H1 (cell line): Measurements from ENCODE around the gene VIM. TPM values are rescaled to one million over a fixed set of nuclear protein-coding genes. Genes with fewer than 3 reads are reported as not detected.

Source experiments
- CTCF ChIA-PET: fragments of 300-600 bp; sonication (Branson Sonifier 250); formaldehyde crosslinking; loops from one replicate; lab custom pipeline; 2021; ENCODE audit not compliant: partially characterized antibody; lab: Charles Lee
- POLR2A ChIA-PET: fragments of 300-600 bp; sonication (Branson Sonifier 250); formaldehyde crosslinking; loops from one replicate; lab custom pipeline; 2021; ENCODE audit warnings: inconsistent platforms; ENCODE audit not compliant: partially characterized antibody; lab: Charles Lee
- DNase-seq, 2 experiments: peaks; one replicate each; pipeline versions ENCODE4 v3.0.0 to v3.0.0-alpha.2; 2010 to 2022; ENCODE audit warnings: low spot score in 2 of 2, low read depth in 1 of 2, mixed read lengths in 1 of 2
- FAIRE-seq: peaks from 2 replicates; lab custom pipeline; 2011; peaks lifted over from hg19 to GRCh38; lab: Jason Lieb, UNC
- H2AFZ ChIP-seq: 2 replicates; pipeline ENCODE4 v1.8.1; 2012; ENCODE audit warnings: low read length, inconsistent platforms
- H2AK5ac ChIP-seq: 2 replicates; pipeline ENCODE4 v1.6.1; 2013; ENCODE audit warnings: low read depth, low read length
- H2BK120ac ChIP-seq: replicated peaks from 2 replicates; pipeline ENCODE3; 2013; ENCODE audit warnings: low read depth, low read length, inconsistent platforms
- H2BK12ac ChIP-seq: 2 replicates; pipeline ENCODE4 v1.6.1; 2013; ENCODE audit warnings: low read depth, low read length
- H2BK15ac ChIP-seq: 2 replicates; pipeline ENCODE4 v1.6.1; 2013; ENCODE audit warnings: low read length
- H2BK20ac ChIP-seq: 2 replicates; pipeline ENCODE4 v1.6.1; 2013; ENCODE audit warnings: low read length
- H2BK5ac ChIP-seq: 2 replicates; pipeline ENCODE4 v1.6.1; 2013; ENCODE audit warnings: low read depth, low read length
- H3K14ac ChIP-seq: 2 replicates; pipeline ENCODE4 v1.6.1; 2013; ENCODE audit warnings: inconsistent platforms; ENCODE audit not compliant: insufficient read length
- H3K18ac ChIP-seq: 2 replicates; pipeline ENCODE4 v1.6.1; 2013; ENCODE audit warnings: low read length; ENCODE audit errors: extremely low read depth
- H3K23ac ChIP-seq: 2 replicates; pipeline ENCODE4 v1.6.1; 2013; ENCODE audit warnings: inconsistent platforms; ENCODE audit not compliant: insufficient read length
- H3K23me2 ChIP-seq: 2 replicates; pipeline ENCODE4 v1.6.1; 2013; ENCODE audit warnings: low read depth, low read length
- H3K27ac ChIP-seq: 2 replicates; pipeline ENCODE4 v1.6.1; 2011; ENCODE audit warnings: low read depth, low read length, inconsistent platforms
- H3K27me3 ChIP-seq, 4 experiments: replicated peaks in 1 of 4; 1 replicate in 1 of 4; 2 replicates in 3 of 4; pipeline versions ENCODE4 v1.6.1 to v1.8.1; 2011 to 2013; ENCODE audit warnings: low read length in 3 of 4, mild to moderate bottlenecking in 3 of 4, inconsistent platforms in 2 of 4, mixed read lengths in 2 of 4, moderate library complexity in 1 of 4; ENCODE audit not compliant: control insufficient read depth in 3 of 4, insufficient read depth in 3 of 4; ENCODE audit errors: extremely low read depth in 1 of 4
- H3K36me3 ChIP-seq, 4 experiments: 2 replicates each; pipeline versions ENCODE4 v1.6.1 to v1.8.1; 2011 to 2013; ENCODE audit warnings: mild to moderate bottlenecking in 4 of 4, low read length in 3 of 4, moderate library complexity in 2 of 4, control low read depth in 1 of 4, inconsistent platforms in 1 of 4; ENCODE audit not compliant: insufficient read depth in 4 of 4, control insufficient read depth in 2 of 4
- H3K4ac ChIP-seq: replicated peaks from 2 replicates; pipeline ENCODE3; 2013; ENCODE audit warnings: low read length, low read depth, mixed read lengths, inconsistent platforms; ENCODE audit not compliant: insufficient read length
- H3K4me1 ChIP-seq, 4 experiments: replicated peaks in 1 of 4; 1 replicate in 1 of 4; 2 replicates in 3 of 4; pipeline versions ENCODE4 v1.6.1 to v1.8.1; 2011 to 2013; ENCODE audit warnings: low read length in 3 of 4, inconsistent platforms in 2 of 4, mixed read lengths in 1 of 4; ENCODE audit not compliant: insufficient read depth in 4 of 4, control insufficient read depth in 3 of 4
- H3K4me2 ChIP-seq, 2 experiments: 2 replicates each; pipeline versions ENCODE4 v1.6.1 to v1.8.1; 2011 to 2013; ENCODE audit warnings: low read depth in 2 of 2, low read length in 2 of 2, control low read depth in 1 of 2, inconsistent platforms in 1 of 2, mild to moderate bottlenecking in 1 of 2; ENCODE audit not compliant: insufficient read depth in 1 of 2
- H3K4me3 ChIP-seq, 4 experiments: fragments of 200-600, 300-600 bp in 1 of 4; sonication (generic), shearing (Covaris generic), sonication (Bioruptor Twin) in 1 of 4; 2 replicates each; pipeline versions ENCODE4 v1.5.1 to v1.8.1; 2011 to 2016; ENCODE audit warnings: low read length in 4 of 4, low read depth in 3 of 4, control low read depth in 2 of 4, inconsistent platforms in 2 of 4, mild to moderate bottlenecking in 2 of 4, mixed read lengths in 1 of 4, moderate library complexity in 1 of 4; ENCODE audit not compliant: insufficient read depth in 2 of 4; ENCODE audit errors: extremely low read depth in 1 of 4
- H3K56ac ChIP-seq: replicated peaks from 2 replicates; pipeline ENCODE3; 2013; ENCODE audit warnings: low read depth, mild to moderate bottlenecking, mixed read lengths, low read length, inconsistent platforms; ENCODE audit not compliant: insufficient read length
- H3K79me1 ChIP-seq: 2 replicates; pipeline ENCODE4 v1.6.1; 2013; ENCODE audit warnings: low read depth, low read length, control low read depth
- H3K79me2 ChIP-seq, 2 experiments: 2 replicates each; pipeline versions ENCODE4 v1.6.1 to v1.8.1; 2012 to 2013; ENCODE audit warnings: low read length in 2 of 2, mild to moderate bottlenecking in 2 of 2, inconsistent platforms in 1 of 2; ENCODE audit not compliant: insufficient read depth in 2 of 2, control insufficient read depth in 1 of 2
- H3K9ac ChIP-seq, 4 experiments: replicated peaks in 1 of 4; 1 replicate in 1 of 4; 2 replicates in 3 of 4; pipeline versions ENCODE4 v1.6.1 to v1.8.1; 2011 to 2013; ENCODE audit warnings: low read depth in 3 of 4, low read length in 3 of 4, control low read depth in 2 of 4, mild to moderate bottlenecking in 2 of 4, moderate library complexity in 2 of 4, inconsistent platforms in 1 of 4; ENCODE audit errors: extremely low read depth in 1 of 4
- H3K9me3 ChIP-seq, 2 experiments: 2 replicates each; pipeline versions ENCODE4 v1.6.1 to v1.8.1; 2012 to 2013; ENCODE audit warnings: mild to moderate bottlenecking in 2 of 2, moderate library complexity in 2 of 2, control low read depth in 1 of 2, inconsistent platforms in 1 of 2, low read depth in 1 of 2, low read length in 1 of 2, mixed read lengths in 1 of 2; ENCODE audit not compliant: insufficient read depth in 2 of 2
- H4K20me1 ChIP-seq, 2 experiments: replicated peaks in 1 of 2; 2 replicates each; pipeline versions ENCODE3 to v1.8.1; 2011 to 2013; ENCODE audit warnings: inconsistent platforms in 2 of 2, low read length in 2 of 2, mild to moderate bottlenecking in 1 of 2; ENCODE audit not compliant: insufficient read depth in 2 of 2, control insufficient read depth in 1 of 2
- H4K5ac ChIP-seq: 2 replicates; pipeline ENCODE4 v1.6.1; 2013; ENCODE audit warnings: low read length, low read depth, mixed read lengths, inconsistent platforms; ENCODE audit not compliant: insufficient read length
- H4K8ac ChIP-seq: 2 replicates; pipeline ENCODE4 v1.8.0; 2013; ENCODE audit warnings: mild to moderate bottlenecking, moderate library complexity, low read length, inconsistent platforms; ENCODE audit not compliant: insufficient read depth; ENCODE audit errors: extremely low read depth
- H4K91ac ChIP-seq: replicated peaks from 2 replicates; pipeline ENCODE3; 2013; ENCODE audit warnings: low read length, mixed read lengths, inconsistent platforms; ENCODE audit not compliant: insufficient read length
- BACH1 ChIP-seq: IDR thresholded peaks from 2 replicates; pipeline ENCODE4 v1.6.1; 2012; ENCODE audit warnings: low read length, improper control_type of control experiment
- CBX8 ChIP-seq: fragments of 300-800, 300-1000 bp; sonication (generic); IDR thresholded peaks from 2 replicates; pipeline ENCODE4 v1.7.1; 2016; ENCODE audit warnings: low read depth, low read length, borderline replicate concordance
- CHD1 ChIP-seq: IDR thresholded peaks from 2 replicates; pipeline ENCODE4 v1.6.1; 2012; ENCODE audit warnings: low read depth, low read length, improper control_type of control experiment
- E2F6 ChIP-seq: IDR thresholded peaks from 2 replicates; pipeline ENCODE4 v1.6.1; 2012; ENCODE audit warnings: inconsistent platforms
- GTF2F1 ChIP-seq: IDR thresholded peaks from 2 replicates; pipeline ENCODE4 v1.6.1; 2012; ENCODE audit warnings: low read depth, low read length, improper control_type of control experiment, borderline replicate concordance
- KDM5A ChIP-seq: fragments of 200-600 bp; IDR thresholded peaks from 2 replicates; pipeline ENCODE4 v1.7.1; 2012; ENCODE audit warnings: mild to moderate bottlenecking, low read length, inconsistent platforms, mixed read lengths
- SP2 ChIP-seq: IDR thresholded peaks from 2 replicates; pipeline ENCODE4 v1.6.1; 2012; ENCODE audit warnings: mild to moderate bottlenecking, low read length, inconsistent platforms
- TBP ChIP-seq: IDR thresholded peaks from 2 replicates; pipeline ENCODE4 v1.6.1; 2011; ENCODE audit warnings: low read depth, low read length, improper control_type of control experiment
- WGBS, 2 experiments: shearing (Covaris generic) in 1 of 2; methylation state at CpG; one replicate each; pipeline versions ENCODE4 v1.1.6 to v1.1.7; 2013 to 2015; ENCODE audit warnings: low lambda C conversion rate in 2 of 2, mixed read lengths in 2 of 2, inconsistent platforms in 1 of 2, low coverage in 1 of 2, missing lambda C conversion rate in 1 of 2; ENCODE audit not compliant: insufficient replicate concordance in 2 of 2, insufficient coverage in 1 of 2, insufficient read length in 1 of 2; ENCODE audit errors: extremely low coverage in 1 of 2, missing lambda C conversion rate in 1 of 2; 5-methylcytosine and 5-hydroxymethylcytosine counted together
- polyA plus RNA-seq, 7 experiments: library from polyadenylated mRNA; depleted of rRNA in 3 of 7; stranded (reverse) in 5 of 7; unstranded in 2 of 7; fragments of >200 nt in 5 of 7; fragments of 200-250 nt in 2 of 7; gene quantifications; 1 replicate in 5 of 7; 2 replicates in 1 of 7; 4 replicates in 1 of 7; pipeline versions ENCODE4 v1.2.1 to v1.2.3, GENCODE V29; 2011 to 2013; ENCODE audit warnings: missing spikeins in 2 of 7, mixed read lengths in 2 of 7
- total RNA-seq: library from RNA; stranded (reverse); fragmentation: NEBNext Ultra II Directional; extraction: Animal tissue kit (Norgen Biotek cat#: 25700); gene quantifications from 2 replicates; pipeline ENCODE4 v1.2.1, GENCODE V29; 2021

Gene VIM
- total and polyA plus RNA-seq, 2 of the 8 experiments (the other 6 are each of a cell fraction or from before 2014, with no cell fraction given), result 347 to 372 TPM

GRCh38 chr10:17234431-17234945 is 6.4 kb downstream of the VIM start:
- no peak overlapping the region for H2BK120ac ChIP-seq
- H2BK12ac ChIP-seq, result no peak overlapping the region
- WGBS, 2 experiments, result 91% methylated on average over 5 of the region's 5 CpGs; no CpG with 5 or more reads in 1 of the 2 experiments
- H3K4me2 ChIP-seq, result no peak overlapping the region
- peaks cover 0 to 2% of the 10 kb centered on the region in 2 experiments for H4K20me1 ChIP-seq
- DNase-seq, result no peak
- H4K5ac ChIP-seq, result no peak overlapping the region
- no peak overlapping the region for H3K18ac ChIP-seq
- FAIRE-seq, result no peak
- ChIA-PET CTCF (interaction anchor here (1.1 to 1.3 kb wide), 4 partner anchors 10 to 404 kb away, joined by 3 to 4 read pairs (median 4); no protein-coding TSS in a partner anchor), POLR2A (no interaction called here)
- no peak overlapping the region for H3K27ac ChIP-seq
- no peak overlapping the region for H4K91ac ChIP-seq
- no peak overlapping the region for H3K4me3 ChIP-seq
- no peak overlapping the region for H2BK20ac ChIP-seq
- no peak overlapping the region for H3K4ac ChIP-seq
- peaks cover 6 to 68% (median 43%) of the 10 kb centered on the region in 4 experiments for H3K36me3 ChIP-seq
- H3K27me3 ChIP-seq, result peaks cover 0 to 2% (median 1%) of the 10 kb centered on the region in 4 experiments; a peak in 3 of 7 replicates
- no peak overlapping the region for H2AFZ ChIP-seq
- H2BK5ac ChIP-seq, result no peak overlapping the region
- no peak overlapping the region for H4K8ac ChIP-seq
- H3K9ac ChIP-seq, result no peak overlapping the region
- H3K56ac ChIP-seq, result no peak overlapping the region
- peaks cover 4% of the 10 kb centered on the region; the same call in 1 of the 2 replicates for H3K23me2 ChIP-seq
- H2AK5ac ChIP-seq, result no peak overlapping the region
- peaks cover 0 to 6% of the 10 kb centered on the region in 2 experiments; a peak in 1 of 4 replicates for H3K79me2 ChIP-seq
- no peak overlapping the region for H3K14ac ChIP-seq
- H2BK15ac ChIP-seq, result no peak overlapping the region
- no peaks in the 10 kb centered on the region for H3K9me3 ChIP-seq
- H3K79me1 ChIP-seq, result no peaks in the 10 kb centered on the region
- peaks cover 0 to 3% (median 1%) of the 10 kb centered on the region in 4 experiments; a peak in 3 of 7 replicates for H3K4me1 ChIP-seq
- no peak overlapping the region for H3K23ac ChIP-seq
- no peak for TF ChIP-seq SP2
- TF ChIP-seq CBX8, result no peak
- no peak for TF ChIP-seq CHD1
- TF ChIP-seq KDM5A, result no peak
- TF ChIP-seq GTF2F1, result no peak
- TF ChIP-seq TBP, result no peak
- TF ChIP-seq BACH1, result no peak
- no peak for TF ChIP-seq E2F6
